HG03097 (cell line): ENCODE measurements around the gene MYO1H.

Source experiments
- ATAC-seq: cut with Tn5 transposase; IDR thresholded peaks from one replicate; pipeline ENCODE4 v1.9.1; 2021; ENCODE audit not compliant: unreplicated experiment, low FRiP score

MYO1H gene

DNA sequence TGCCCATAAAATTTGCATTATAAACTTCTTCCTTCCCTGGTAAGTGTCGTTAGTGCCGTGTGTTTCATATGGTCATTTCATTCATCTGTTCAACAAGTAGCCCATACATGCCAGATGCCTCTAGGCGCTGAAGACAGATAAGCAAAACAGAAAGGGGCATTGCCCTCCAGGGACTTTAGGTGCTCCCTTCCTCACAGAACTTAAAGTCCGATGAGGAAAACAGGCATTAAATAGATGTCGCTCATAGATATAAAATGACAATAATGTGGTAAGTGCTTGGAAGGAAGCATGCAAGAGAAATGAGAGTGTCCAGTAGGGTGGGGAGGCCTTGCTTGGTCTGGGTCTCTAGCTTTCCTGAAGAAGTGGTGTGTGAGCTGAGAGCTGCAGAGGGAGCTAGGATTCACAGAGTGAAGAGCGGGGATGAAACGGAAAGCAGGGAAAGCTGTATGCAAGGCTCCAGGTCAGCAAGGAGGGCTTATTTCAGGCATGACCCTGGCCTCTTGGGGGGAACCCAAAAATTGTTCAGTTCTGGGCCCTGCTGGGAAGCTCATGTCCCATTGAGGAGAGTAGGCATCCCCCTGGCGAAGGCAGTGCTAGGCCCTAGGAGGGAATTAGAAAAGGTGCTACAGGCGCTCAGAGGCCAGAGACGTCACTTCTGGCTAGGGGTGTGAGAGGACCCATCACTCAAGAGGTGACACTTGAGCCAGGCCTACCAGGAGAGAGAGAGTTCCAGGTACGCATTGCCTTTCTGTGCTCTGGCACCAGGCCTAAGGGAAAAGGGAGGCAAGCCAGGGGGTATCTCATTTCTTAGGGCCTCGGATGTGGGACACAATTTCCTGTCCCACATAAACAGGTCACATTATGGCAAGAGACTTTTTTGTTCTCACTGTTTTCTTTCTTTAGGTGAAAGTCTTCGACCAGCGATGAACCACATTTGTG is 141.6 kb downstream of the MYO1H start:
- ATAC-seq = no peak

DNA sequence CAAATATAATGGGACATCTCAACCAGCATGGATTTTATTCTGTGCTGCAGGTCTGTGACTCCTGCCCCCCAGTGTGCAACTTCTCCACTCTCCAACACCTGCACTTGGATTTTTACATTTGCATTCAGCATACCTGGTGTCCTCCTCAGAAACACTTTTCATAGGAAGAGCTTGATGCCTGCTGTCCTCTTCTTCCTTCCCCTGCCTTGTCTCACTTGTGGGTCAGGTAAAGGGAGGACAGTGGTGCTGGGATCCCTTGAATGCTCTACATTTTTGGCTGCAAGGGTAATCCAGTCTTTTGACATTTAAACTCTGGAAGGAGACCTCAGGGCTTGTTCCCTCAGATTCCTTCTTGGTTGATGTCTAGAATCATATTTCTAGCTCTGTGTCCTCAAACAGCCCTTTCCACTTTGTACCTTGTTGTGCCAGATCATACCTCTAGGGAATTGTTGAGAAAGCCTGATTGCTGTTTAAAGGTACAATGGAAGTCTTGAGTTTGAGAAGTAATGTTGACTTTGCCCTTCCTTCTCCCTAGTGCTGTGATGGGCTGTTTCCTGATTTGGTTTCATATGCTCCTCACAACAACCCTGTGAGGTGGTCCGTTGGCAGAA is 142.4 kb downstream of the MYO1H start:
- no peak for ATAC-seq

DNA sequence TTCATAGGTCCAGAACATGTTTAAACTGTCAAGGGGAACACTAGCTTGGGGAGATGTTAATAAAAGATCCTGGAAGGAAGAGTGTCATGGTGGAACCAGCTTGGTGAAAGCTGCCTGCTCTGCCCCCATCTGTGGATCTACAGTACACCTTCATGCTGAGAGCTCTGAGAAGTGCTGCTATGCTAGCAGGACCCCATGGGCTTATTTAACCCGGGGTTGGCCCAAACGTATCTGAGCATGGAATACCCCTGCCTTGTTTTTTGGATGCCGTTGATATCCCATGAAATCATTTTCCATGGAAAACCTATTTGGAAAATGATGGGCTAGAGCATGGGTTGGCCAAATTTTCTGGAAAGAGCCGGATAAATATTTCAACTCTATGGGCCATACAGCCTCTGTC is 144.0 kb downstream of the MYO1H start:
- no peak for ATAC-seq

DNA sequence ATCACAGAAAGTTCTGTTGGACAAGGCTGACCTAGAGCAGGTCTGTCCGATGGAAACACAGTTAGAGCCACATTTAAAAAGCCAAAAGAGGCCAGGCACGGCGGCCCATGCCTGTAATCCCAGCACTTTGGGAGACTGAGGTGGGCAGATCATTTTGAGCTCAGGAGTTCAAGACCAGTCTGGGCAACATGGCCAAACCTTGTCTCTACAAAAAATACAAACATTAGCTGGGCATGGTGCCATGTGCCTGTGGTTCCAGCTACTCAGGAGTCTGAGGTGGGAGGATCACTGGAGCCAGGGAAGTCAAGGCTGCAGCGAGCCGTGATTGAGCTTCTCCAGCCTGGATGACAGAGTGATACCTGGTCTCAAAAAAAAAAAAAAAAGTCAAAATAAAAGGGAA is 144.7 kb downstream of the MYO1H start:
- ATAC-seq = no peak

DNA sequence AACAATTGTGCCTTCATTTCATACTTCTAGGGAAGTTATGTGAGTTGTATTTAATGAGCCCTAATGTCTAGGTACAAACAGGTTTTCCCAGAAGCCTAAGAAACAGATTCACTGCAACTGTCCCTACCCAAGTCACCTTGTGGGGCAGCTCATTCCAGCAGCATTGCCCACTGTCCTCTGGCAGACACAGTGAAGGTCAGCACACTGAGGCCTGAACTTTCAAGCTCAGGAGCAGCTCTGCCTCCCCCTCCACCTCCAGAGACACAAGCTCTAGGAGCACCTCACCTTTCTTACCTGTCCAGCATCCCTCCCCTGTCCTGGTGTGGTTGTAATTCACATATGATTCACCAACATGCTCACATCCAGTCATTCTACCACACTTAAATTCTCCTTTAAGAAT is 145.4 kb downstream of the MYO1H start:
- no peak for ATAC-seq

DNA sequence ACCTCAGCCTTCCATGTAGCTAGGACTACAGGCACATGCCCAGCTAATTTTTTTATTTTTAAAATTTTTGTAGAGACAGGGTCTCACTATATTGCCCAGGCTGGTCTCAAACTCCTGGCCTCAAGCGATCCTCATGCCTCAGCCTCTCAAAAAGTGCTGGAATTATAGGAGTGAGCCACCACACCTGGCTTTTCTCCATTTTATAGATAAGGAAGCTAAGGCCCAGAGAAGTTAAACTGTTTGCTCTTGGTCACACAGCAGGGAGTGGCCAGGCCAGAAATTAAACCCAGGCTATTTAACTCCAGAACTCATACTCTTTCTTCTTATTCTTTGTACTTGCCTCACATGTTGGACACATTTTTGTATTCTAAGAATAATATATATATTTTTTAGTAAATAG is 146.2 kb downstream of the MYO1H start:
- no peak for ATAC-seq

DNA sequence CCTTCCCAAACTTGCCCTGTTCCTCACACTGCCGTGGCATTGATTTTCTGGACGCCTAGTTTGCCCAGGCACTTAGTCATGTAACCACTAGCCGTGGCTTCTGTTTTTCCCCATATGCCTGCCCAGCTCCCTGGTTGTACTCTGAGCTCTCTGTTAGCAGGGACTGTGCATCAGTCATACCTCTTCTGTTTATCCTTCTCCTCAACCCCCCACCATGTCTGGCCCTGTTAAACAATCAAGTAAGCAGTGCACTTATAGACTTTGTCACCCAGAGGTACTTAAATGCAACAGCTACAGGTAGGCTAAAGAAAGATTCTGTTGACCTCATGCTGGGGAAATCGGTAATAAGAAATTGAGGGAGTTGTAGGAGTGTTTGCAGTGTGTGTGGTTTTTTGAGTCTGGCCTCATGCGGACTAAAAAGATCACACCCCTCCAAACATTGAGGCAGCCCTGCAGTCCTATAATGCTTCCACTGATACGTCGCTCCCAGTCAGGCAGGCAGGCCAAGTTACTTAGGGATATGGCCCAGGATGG is 146.7 kb downstream of the MYO1H start:
- no peak for ATAC-seq

DNA sequence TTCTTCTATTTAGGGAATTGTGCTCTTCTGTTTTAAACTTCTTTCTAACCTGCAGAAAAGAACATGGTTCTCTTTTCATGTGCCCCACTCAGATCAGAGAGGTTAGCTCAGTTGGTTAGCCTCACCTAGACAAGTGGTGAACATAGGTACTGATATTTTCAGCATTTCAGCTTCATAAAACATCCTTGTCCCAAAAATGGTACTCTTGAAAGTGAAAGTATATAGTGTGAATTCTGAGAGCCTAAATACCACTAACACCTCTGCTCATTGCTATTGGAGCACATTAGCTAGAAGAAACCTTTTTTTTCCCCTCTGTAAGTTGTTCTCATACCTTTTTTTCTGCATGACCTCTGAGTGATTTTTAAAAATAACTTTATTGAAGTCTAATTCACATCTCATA is 147.3 kb downstream of the MYO1H start:
- ATAC-seq = no peak

DNA sequence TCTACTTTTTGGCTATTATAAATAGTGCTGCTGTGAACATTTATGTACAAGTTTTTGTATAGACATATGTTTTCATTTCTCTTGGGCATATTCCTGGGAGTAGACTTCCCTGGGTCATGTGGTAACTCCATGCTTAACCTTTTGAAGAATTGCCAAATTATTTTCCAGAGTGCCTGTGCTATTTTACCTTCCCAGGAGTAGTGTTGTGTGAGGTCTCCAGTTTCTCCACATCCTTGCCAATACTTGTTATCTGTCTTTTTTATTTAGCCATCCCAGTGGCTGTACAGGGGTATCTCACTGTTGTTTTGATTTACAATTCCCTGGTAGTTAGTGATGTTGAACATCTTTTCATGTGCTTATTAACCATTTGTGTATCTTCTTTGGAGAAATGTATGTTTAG is 148.6 kb downstream of the MYO1H start:
- no peak for ATAC-seq

DNA sequence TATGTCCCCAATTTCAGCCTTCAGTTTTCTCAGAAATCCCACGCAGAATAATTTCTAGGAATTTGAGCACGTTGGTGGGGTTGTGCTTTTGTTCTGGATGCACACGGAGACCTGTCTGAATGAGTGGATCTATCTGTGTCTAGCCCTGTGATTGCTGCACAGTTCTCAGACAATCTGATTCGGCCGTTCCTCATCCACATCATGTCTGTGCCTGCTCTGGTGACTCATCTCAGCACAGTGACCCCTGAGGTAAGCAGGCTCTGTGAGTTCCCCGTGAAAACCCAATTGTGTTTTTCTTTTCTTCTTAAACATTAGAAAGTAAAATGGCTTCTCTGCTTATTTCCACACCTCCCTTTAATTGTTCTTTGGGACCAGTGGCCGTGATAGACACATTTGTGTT is 150.0 kb downstream of the MYO1H start:
- no peak for ATAC-seq
